ENCODE data around the gene IL12A. TPM values are rescaled to one million over a fixed set of nuclear protein-coding genes. Genes with fewer than 3 reads are reported as not detected.

IL12A gene
- total RNA-seq, 1 experiment from 2014 or later = 8.3 TPM

DNA sequence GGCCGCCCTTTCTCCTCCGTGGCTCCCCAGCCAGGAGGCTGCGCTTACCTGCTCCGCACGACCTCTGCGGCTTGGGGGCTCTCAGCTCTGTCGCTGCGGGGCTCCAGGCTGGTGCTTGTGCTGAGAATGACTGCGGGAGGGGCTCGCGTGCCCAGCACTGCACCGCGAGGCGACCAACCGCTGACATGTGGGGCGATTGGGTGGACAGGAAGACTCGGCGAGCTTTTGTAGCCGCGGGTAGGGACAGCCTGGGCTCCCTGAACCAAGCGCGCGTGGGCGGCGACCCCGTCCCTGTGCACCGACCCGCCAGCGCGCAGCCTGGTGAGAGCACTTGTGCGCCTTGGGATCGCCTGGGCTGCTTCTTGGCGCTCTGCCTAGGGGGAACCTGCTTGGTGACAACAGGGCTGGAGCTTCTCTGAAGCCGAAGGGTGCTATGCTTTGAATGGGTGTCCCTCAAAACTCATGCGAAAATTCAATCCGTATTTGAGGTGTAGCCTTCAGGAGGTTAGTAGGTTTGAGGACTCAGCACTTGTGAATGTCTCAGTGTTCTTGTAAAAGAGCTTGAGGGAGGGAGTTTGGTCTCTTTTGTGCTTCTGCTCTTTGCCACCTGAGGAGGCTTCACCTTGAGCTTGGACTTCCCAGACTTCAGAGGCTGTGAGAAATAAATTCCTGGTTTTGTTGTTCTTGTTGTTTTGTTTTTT, 50.4 kb downstream of the IL12A start:
- TF ChIP-seq, protein P1, sequence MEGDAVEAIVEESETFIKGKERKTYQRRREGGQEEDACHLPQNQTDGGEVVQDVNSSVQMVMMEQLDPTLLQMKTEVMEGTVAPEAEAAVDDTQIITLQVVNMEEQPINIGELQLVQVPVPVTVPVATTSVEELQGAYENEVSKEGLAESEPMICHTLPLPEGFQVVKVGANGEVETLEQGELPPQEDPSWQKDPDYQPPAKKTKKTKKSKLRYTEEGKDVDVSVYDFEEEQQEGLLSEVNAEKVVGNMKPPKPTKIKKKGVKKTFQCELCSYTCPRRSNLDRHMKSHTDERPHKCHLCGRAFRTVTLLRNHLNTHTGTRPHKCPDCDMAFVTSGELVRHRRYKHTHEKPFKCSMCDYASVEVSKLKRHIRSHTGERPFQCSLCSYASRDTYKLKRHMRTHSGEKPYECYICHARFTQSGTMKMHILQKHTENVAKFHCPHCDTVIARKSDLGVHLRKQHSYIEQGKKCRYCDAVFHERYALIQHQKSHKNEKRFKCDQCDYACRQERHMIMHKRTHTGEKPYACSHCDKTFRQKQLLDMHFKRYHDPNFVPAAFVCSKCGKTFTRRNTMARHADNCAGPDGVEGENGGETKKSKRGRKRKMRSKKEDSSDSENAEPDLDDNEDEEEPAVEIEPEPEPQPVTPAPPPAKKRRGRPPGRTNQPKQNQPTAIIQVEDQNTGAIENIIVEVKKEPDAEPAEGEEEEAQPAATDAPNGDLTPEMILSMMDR (conservative IDR thresholded peaks at IDR 0.05; ENCODE audit: low read depth, low read length) = no peak
- no peak for TF ChIP-seq EZH2phosphoT487 (IDR thresholded peaks at IDR 0.05; ENCODE audit: borderline replicate concordance, low read length)
- TF ChIP-seq EZH2 (IDR thresholded peaks at IDR 0.05; ENCODE audit: low read length, unreplicated experiment) = no peak
- Histone ChIP-seq H3K27ac (ENCODE audit: low read length) (no peak overlapping the region), H3K36me3 (ENCODE audit: low read depth, low read length) (no peaks in the 10 kb centered on the region), H3F3A (ENCODE audit: low read length, unreplicated experiment) (no peaks in the 10 kb centered on the region), H3K4me2 (ENCODE audit: low read length) (no peak overlapping the region), H3K9me3 (ENCODE audit: low read length) (0 out of 2 replicates have a peak, but pooled peaks cover 12% of the 10 kb centered on the region), H3K79me2 (ENCODE audit: low read length) (no peaks in the 10 kb centered on the region), H3K4me3 (ENCODE audit: low read length) (no peak overlapping the region), H3K9ac (ENCODE audit: low read length) (no peak overlapping the region), H3K9me2 (replicated peaks; ENCODE audit: low read length) (no peaks in the 10 kb centered on the region), H3K4me1 (ENCODE audit: insufficient read depth, low read length) (no peaks in the 10 kb centered on the region), H2AFZ (ENCODE audit: low read length) (no peak overlapping the region), H3K27me3 (ENCODE audit: low read length) (no peaks in the 10 kb centered on the region), H4K20me1 (ENCODE audit: low read length) (no peaks in the 10 kb centered on the region)
- no peak for DNase-seq
- no peak for ATAC-seq
- CTCF ChIA-PET = no interaction called here
- intact Hi-C loops (cut with micrococcal nuclease) = no loop called here
- BruUV-seq (replicated peaks) = no TSS peak
- POLR2A ChIA-PET (ENCODE audit: unreplicated experiment) = interaction anchor here (0.6 kb wide), 1 partner anchor 13 kb away, joined by 6 read pairs; no protein-coding TSS in a partner anchor

DNA sequence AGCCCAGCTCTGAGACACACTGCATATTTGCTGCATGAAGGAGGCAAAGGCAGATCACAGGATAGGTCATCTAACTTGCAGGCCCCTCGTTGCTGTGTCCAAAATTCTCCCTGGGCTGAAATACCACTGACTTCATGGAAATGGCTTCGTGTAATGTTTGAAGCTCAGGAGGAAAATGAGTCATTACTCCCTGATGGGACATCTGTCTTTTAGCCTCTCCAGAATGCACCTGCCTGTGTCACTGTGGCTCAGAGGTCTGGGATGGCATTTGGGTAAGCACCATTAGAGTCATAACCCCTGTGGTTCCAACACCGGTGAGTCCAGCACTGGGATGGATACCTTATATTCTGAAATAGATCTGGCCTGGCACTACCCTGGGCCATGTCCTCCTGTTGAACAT, 51.5 kb downstream of the IL12A start:
- TF ChIP-seq EZH2 (IDR thresholded peaks at IDR 0.05; ENCODE audit: low read length, unreplicated experiment) = no peak
- TF ChIP-seq, protein P1 (conservative IDR thresholded peaks at IDR 0.05; ENCODE audit: low read depth, low read length) = no peak
- TF ChIP-seq EZH2phosphoT487 (IDR thresholded peaks at IDR 0.05; ENCODE audit: borderline replicate concordance, low read length) = no peak
- intact Hi-C loops (cut with micrococcal nuclease) = no loop called here
- Histone ChIP-seq H3K9ac (ENCODE audit: low read length) (no peak overlapping the region), H3K4me3 (ENCODE audit: low read length) (no peak overlapping the region), H3K27ac (ENCODE audit: low read length) (no peak overlapping the region), H2AFZ (ENCODE audit: low read length) (no peak overlapping the region), H3K9me2 (replicated peaks; ENCODE audit: low read length) (no peaks in the 10 kb centered on the region), H4K20me1 (ENCODE audit: low read length) (no peaks in the 10 kb centered on the region), H3K79me2 (ENCODE audit: low read length) (no peaks in the 10 kb centered on the region), H3F3A (ENCODE audit: low read length, unreplicated experiment) (no peaks in the 10 kb centered on the region), H3K9me3 (ENCODE audit: low read length) (0 out of 2 replicates have a peak, but pooled peaks cover 12% of the 10 kb centered on the region), H3K36me3 (ENCODE audit: low read depth, low read length) (no peaks in the 10 kb centered on the region), H3K27me3 (ENCODE audit: low read length) (no peaks in the 10 kb centered on the region), H3K4me1 (ENCODE audit: insufficient read depth, low read length) (no peaks in the 10 kb centered on the region), H3K4me2 (ENCODE audit: low read length) (no peak overlapping the region)
- ChIA-PET POLR2A (ENCODE audit: unreplicated experiment) (no interaction called here), CTCF (no interaction called here)
- ATAC-seq (no peak), DNase-seq (no peak)
- no TSS peak for BruUV-seq (replicated peaks)

DNA sequence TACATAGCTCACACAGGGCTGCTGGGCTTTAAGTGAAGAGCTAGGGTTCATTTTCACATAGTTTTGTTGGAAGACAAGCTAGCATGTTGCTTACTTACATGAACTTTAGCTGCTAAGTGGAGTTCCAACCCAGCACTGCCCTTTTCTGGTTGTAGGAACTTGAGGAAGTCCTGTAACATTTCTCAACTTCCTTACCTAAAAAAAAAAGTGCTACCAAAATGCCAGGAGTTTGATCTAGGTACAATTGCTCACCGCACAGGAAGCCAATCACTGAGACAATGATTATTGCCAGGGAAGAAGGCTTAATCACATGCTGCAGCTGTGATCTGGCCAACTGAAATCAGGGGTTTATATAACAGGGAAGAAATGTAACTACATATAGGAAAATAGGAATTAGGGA, 52.8 kb downstream of the IL12A start:
- no TSS peak for BruUV-seq (replicated peaks)
- H3K4me2 ChIP-seq (ENCODE audit: low read length) = no peak overlapping the region
- no peaks in the 10 kb centered on the region for H4K20me1 ChIP-seq (ENCODE audit: low read length)
- POLR2A ChIA-PET (ENCODE audit: unreplicated experiment) = no interaction called here
- H3K4me3 ChIP-seq (ENCODE audit: low read length) = no peak overlapping the region
- DNase-seq = no peak
- no peaks in the 10 kb centered on the region for H3K9me2 ChIP-seq (replicated peaks; ENCODE audit: low read length)
- H3K9me3 ChIP-seq (ENCODE audit: low read length) = 0 out of 2 replicates have a peak, but pooled peaks cover 12% of the 10 kb centered on the region
- H3K27ac ChIP-seq (ENCODE audit: low read length) = no peak overlapping the region
- H2AFZ ChIP-seq (ENCODE audit: low read length) = no peak overlapping the region
- no peak overlapping the region for H3K9ac ChIP-seq (ENCODE audit: low read length)
- CTCF ChIA-PET = no interaction called here
- ATAC-seq = no peak
- no peak for TF ChIP-seq EZH2 (IDR thresholded peaks at IDR 0.05; ENCODE audit: low read length, unreplicated experiment)
- TF ChIP-seq EZH2phosphoT487 (IDR thresholded peaks at IDR 0.05; ENCODE audit: borderline replicate concordance, low read length) = no peak
- TF ChIP-seq, protein P1 (conservative IDR thresholded peaks at IDR 0.05; ENCODE audit: low read depth, low read length) = no peak
- H3K36me3 ChIP-seq (ENCODE audit: low read depth, low read length) = no peaks in the 10 kb centered on the region
- no peaks in the 10 kb centered on the region for H3K79me2 ChIP-seq (ENCODE audit: low read length)
- intact Hi-C loops (cut with micrococcal nuclease) = no loop called here
- H3K4me1 ChIP-seq (ENCODE audit: insufficient read depth, low read length) = no peaks in the 10 kb centered on the region
- no peaks in the 10 kb centered on the region for H3K27me3 ChIP-seq (ENCODE audit: low read length)
- no peaks in the 10 kb centered on the region for H3F3A ChIP-seq (ENCODE audit: low read length, unreplicated experiment)

All from PC-3 (cell line).